ENCODE results near the gene LCN6.

GRCh38 chr9:136792321-136793085 lies 44.2 kb upstream of the LCN6 start:
- TF ChIP-seq CTCF (conservative IDR thresholded peaks at IDR 0.05; ENCODE audit: low read length) (no peak), EZH2phosphoT487 (IDR thresholded peaks at IDR 0.05; ENCODE audit: borderline replicate concordance) (no peak)

Data from Loucy (cell line).